Neural cell (in vitro differentiated cells): Measurements from ENCODE around the gene PSMB10. TPM values are rescaled to one million over a fixed set of nuclear protein-coding genes. Genes with fewer than 3 reads are reported as not detected.

Experiments used
- H2AFZ ChIP-seq: fragments of 200-600, 300-800 bp; sonication (generic), shearing (Covaris generic); 2 replicates; pipeline ENCODE4 v1.6.0; 2014; ENCODE audit warnings: low read depth, mild to moderate bottlenecking, antibody characterized with exemption, low read length, moderate library complexity
- H3F3A ChIP-seq: fragments of 200-600 bp; shearing (Covaris generic); 2 replicates; pipeline ENCODE4 v1.6.1; 2016; ENCODE audit warnings: mild to moderate bottlenecking, moderate library complexity, mixed read lengths, antibody characterized with exemption, low read length; ENCODE audit not compliant: insufficient read depth, poor library complexity, severe bottlenecking
- H3K27ac ChIP-seq: fragments of 200-600, 300-800 bp; sonication (generic), shearing (Covaris generic); 2 replicates; pipeline ENCODE4 v1.5.1; 2014; ENCODE audit warnings: mild to moderate bottlenecking, low read length, moderate library complexity
- H3K27me3 ChIP-seq: fragments of 300-800, 200-600 bp; sonication (generic), shearing (Covaris generic); 2 replicates; pipeline ENCODE4 v1.6.0; 2014; ENCODE audit warnings: mild to moderate bottlenecking, low read depth, low read length, moderate library complexity; ENCODE audit not compliant: insufficient read depth
- H3K36me3 ChIP-seq: fragments of 300-800, 200-600 bp; sonication (generic), shearing (Covaris generic); 2 replicates; pipeline ENCODE4 v1.5.1; 2014; ENCODE audit warnings: mild to moderate bottlenecking, antibody characterized with exemption, low read length, moderate library complexity; ENCODE audit not compliant: insufficient read depth
- H3K4me2 ChIP-seq: fragments of 300-800, 200-600 bp; sonication (generic), shearing (Covaris generic); 2 replicates; pipeline ENCODE4 v1.6.0; 2014; ENCODE audit warnings: mild to moderate bottlenecking, low read length
- H3K4me3 ChIP-seq: fragments of 300-800, 200-600 bp; sonication (generic), shearing (Covaris generic); 2 replicates; pipeline ENCODE4 v1.5.1; 2014; ENCODE audit warnings: mild to moderate bottlenecking, low read length, moderate library complexity
- H3K79me2 ChIP-seq: fragments of 200-600 bp; shearing (Covaris generic); replicated peaks from 2 replicates; pipeline ENCODE4 v1.6.0; 2014; ENCODE audit warnings: mild to moderate bottlenecking, low read length, moderate library complexity; ENCODE audit not compliant: insufficient read depth
- H3K9ac ChIP-seq: fragments of 300-800, 200-600 bp; sonication (generic), shearing (Covaris generic); 2 replicates; pipeline ENCODE4 v1.6.1; 2016; ENCODE audit warnings: mild to moderate bottlenecking, low read length, mixed read lengths
- H3K9me2 ChIP-seq: fragments of 200-600 bp; shearing (Covaris generic); 2 replicates; pipeline ENCODE4 v1.6.1; 2016; ENCODE audit warnings: mild to moderate bottlenecking, low read length, mixed read lengths; ENCODE audit not compliant: insufficient read depth
- H3K9me3 ChIP-seq: fragments of 200-600, 300-800 bp; sonication (generic), shearing (Covaris generic); 2 replicates; pipeline ENCODE4 v1.6.1; 2016; ENCODE audit warnings: mild to moderate bottlenecking, mixed run types, low read length, moderate library complexity, mixed read lengths
- H4K20me1 ChIP-seq: fragments of 200-600 bp; shearing (Covaris generic); 2 replicates; pipeline ENCODE4 v1.6.1; 2016; ENCODE audit warnings: mild to moderate bottlenecking, mixed run types; ENCODE audit not compliant: insufficient read depth
- CTCF ChIP-seq: fragments of 450-650 bp; IDR thresholded peaks from 2 replicates; pipeline ENCODE4 v1.5.1; 2014; ENCODE audit warnings: antibody characterized with exemption, mild to moderate bottlenecking, moderate library complexity; ENCODE audit not compliant: poor library complexity, severe bottlenecking
- EP300 ChIP-seq: fragments of 450-650 bp; conservative IDR thresholded peaks from 2 replicates; pipeline ENCODE4 v1.6.1; 2014; ENCODE audit warnings: antibody characterized with exemption, mild to moderate bottlenecking, moderate library complexity; ENCODE audit not compliant: poor library complexity, severe bottlenecking
- EZH2 ChIP-seq: fragments of 200-600, 300-800 bp; shearing (Covaris generic), sonication (generic); IDR thresholded peaks from 2 replicates; pipeline ENCODE4 v1.6.1; 2014; ENCODE audit warnings: antibody characterized with exemption, low read length, borderline replicate concordance, mild to moderate bottlenecking; ENCODE audit not compliant: insufficient read depth, poor library complexity, severe bottlenecking
- MXI1 ChIP-seq: fragments of 450-650 bp; conservative IDR thresholded peaks from 2 replicates; pipeline ENCODE4 v1.6.1; 2014; ENCODE audit warnings: antibody characterized with exemption, mild to moderate bottlenecking; ENCODE audit not compliant: poor library complexity, severe bottlenecking
- POLR2AphosphoS5 ChIP-seq: IDR thresholded peaks from 2 replicates; pipeline ENCODE4 v1.6.1; 2012
- RAD21 ChIP-seq: fragments of 450-650 bp; conservative IDR thresholded peaks from 2 replicates; pipeline ENCODE4 v1.6.1; 2014; ENCODE audit warnings: antibody characterized with exemption, mild to moderate bottlenecking, moderate library complexity
- REST ChIP-seq: IDR thresholded peaks from 2 replicates; pipeline ENCODE4 v1.6.1; 2012; ENCODE audit warnings: borderline replicate concordance
- SMC3 ChIP-seq: fragments of 450-650 bp; conservative IDR thresholded peaks from 2 replicates; pipeline ENCODE4 v1.6.1; 2014; ENCODE audit warnings: antibody characterized with exemption, mild to moderate bottlenecking, moderate library complexity; ENCODE audit not compliant: poor library complexity
- TAF1 ChIP-seq: IDR thresholded peaks from 2 replicates; pipeline ENCODE4 v1.6.1; 2012; ENCODE audit warnings: low read depth
- polyA plus RNA-seq: library from polyadenylated mRNA; depleted of rRNA; stranded (reverse); fragments of >200 nt; gene quantifications from 2 replicates; pipeline ENCODE4 v1.2.3, GENCODE V29; 2014

The PSMB10 gene
- polyA plus RNA-seq, 1 donor from 2014 or later = 46.4 TPM

GRCh38 chr16:67901734-67902133 is 34.9 kb downstream of the PSMB10 start:
- Histone ChIP-seq H2AFZ (no peak overlapping the region), H3K9ac (no peak overlapping the region), H3K27me3 (no peaks in the 10 kb centered on the region), H3K79me2 (no peaks in the 10 kb centered on the region), H4K20me1 (no peaks in the 10 kb centered on the region), H3K36me3 (no peaks in the 10 kb centered on the region), H3K4me3 (no peak overlapping the region), H3K4me2 (no peak overlapping the region), H3F3A (no peaks in the 10 kb centered on the region), H3K9me3 (no peaks in the 10 kb centered on the region), H3K9me2 (no peaks in the 10 kb centered on the region), H3K27ac (no peak overlapping the region)
- TF ChIP-seq RAD21 (no peak), MXI1 (no peak), POLR2AphosphoS5 (no peak), CTCF (no peak), REST (no peak), EZH2 (no peak), TAF1 (no peak), SMC3 (no peak), EP300 (no peak)

GRCh38 chr16:67897231-67897630 is 39.4 kb downstream of the PSMB10 start:
- no peaks in the 10 kb centered on the region for H3F3A ChIP-seq
- TF ChIP-seq EP300 (no peak), EZH2 (no peak), MXI1 (no peak), TAF1 (no peak)
- H3K9me3 ChIP-seq = no peaks in the 10 kb centered on the region
- H3K9me2 ChIP-seq = no peaks in the 10 kb centered on the region
- peaks cover 18% of the 10 kb centered on the region for H3K79me2 ChIP-seq
- H3K27ac ChIP-seq = no peak overlapping the region
- no peak overlapping the region for H3K9ac ChIP-seq
- H3K36me3 ChIP-seq = no peaks in the 10 kb centered on the region
- no peaks in the 10 kb centered on the region for H3K27me3 ChIP-seq
- no peak overlapping the region for H2AFZ ChIP-seq
- no peak overlapping the region for H3K4me3 ChIP-seq
- H4K20me1 ChIP-seq = no peaks in the 10 kb centered on the region
- H3K4me2 ChIP-seq = no peak overlapping the region
